Trophoblast cell (in vitro differentiated cells and primary cell): ENCODE results near the gene NONO.

Experiments
- DNase-seq, 2 donors: peaks; one replicate each; pipeline ENCODE4 v3.0.0-alpha.2; 2016
- H2AFZ ChIP-seq: 2 replicates; pipeline ENCODE4 v1.6.1; 2013; ENCODE audit warnings: low read length, moderate library complexity, mild to moderate bottlenecking; ENCODE audit not compliant: insufficient read depth, poor library complexity
- H2AK5ac ChIP-seq: 2 replicates; pipeline ENCODE4 v1.6.1; 2013; ENCODE audit warnings: mild to moderate bottlenecking, low read length
- H2BK120ac ChIP-seq: 2 replicates; pipeline ENCODE4 v1.6.1; 2013; ENCODE audit warnings: low read length, mild to moderate bottlenecking, moderate library complexity; ENCODE audit not compliant: insufficient read depth, poor library complexity
- H2BK12ac ChIP-seq: 2 replicates; pipeline ENCODE4 v1.6.1; 2013; ENCODE audit warnings: mild to moderate bottlenecking, low read length, moderate library complexity
- H2BK5ac ChIP-seq: 2 replicates; pipeline ENCODE4 v1.6.1; 2013; ENCODE audit warnings: low read length, low read depth, moderate library complexity, mild to moderate bottlenecking; ENCODE audit not compliant: poor library complexity
- H3K14ac ChIP-seq: 2 replicates; pipeline ENCODE4 v1.6.1; 2013; ENCODE audit warnings: mild to moderate bottlenecking, low read length
- H3K18ac ChIP-seq: 2 replicates; pipeline ENCODE4 v1.6.1; 2013; ENCODE audit warnings: mild to moderate bottlenecking, low read length
- H3K23ac ChIP-seq: 2 replicates; pipeline ENCODE4 v1.6.1; 2013; ENCODE audit warnings: low read length
- H3K27ac ChIP-seq: 2 replicates; pipeline ENCODE4 v1.5.1; 2013; ENCODE audit warnings: low read depth, mild to moderate bottlenecking, inconsistent platforms, low read length, moderate library complexity
- H3K27me3 ChIP-seq: 2 replicates; pipeline ENCODE4 v1.6.1; 2013; ENCODE audit warnings: inconsistent platforms, mild to moderate bottlenecking, low read length, moderate library complexity; ENCODE audit not compliant: insufficient read depth
- H3K36me3 ChIP-seq, 2 experiments: 1 replicate in 1 of 2; 2 replicates in 1 of 2; pipeline ENCODE4 v1.6.1; 2013; ENCODE audit warnings: low read length in 2 of 2, mild to moderate bottlenecking in 2 of 2, moderate library complexity in 1 of 2; ENCODE audit not compliant: insufficient read depth in 2 of 2, control insufficient read depth in 1 of 2
- H3K4ac ChIP-seq: 2 replicates; pipeline ENCODE4 v1.6.1; 2013; ENCODE audit warnings: low read depth, mild to moderate bottlenecking, low read length, moderate library complexity
- H3K4me1 ChIP-seq, 2 experiments: 1 replicate in 1 of 2; 2 replicates in 1 of 2; pipeline ENCODE4 v1.6.1; 2013; ENCODE audit warnings: low read length in 2 of 2, mild to moderate bottlenecking in 2 of 2, moderate library complexity in 1 of 2; ENCODE audit not compliant: insufficient read depth in 2 of 2, control insufficient read depth in 1 of 2
- H3K4me2 ChIP-seq: 2 replicates; pipeline ENCODE4 v1.6.1; 2013; ENCODE audit warnings: inconsistent platforms, mild to moderate bottlenecking, low read length, moderate library complexity
- H3K4me3 ChIP-seq: 2 replicates; pipeline ENCODE4 v1.5.1; 2013; ENCODE audit warnings: mild to moderate bottlenecking, low read depth, low read length, inconsistent platforms
- H3K79me1 ChIP-seq: one replicate; pipeline ENCODE4 v1.6.1; 2013; ENCODE audit warnings: low read length
- H3K79me2 ChIP-seq: 2 replicates; pipeline ENCODE4 v1.6.1; 2013; ENCODE audit warnings: low read length, mild to moderate bottlenecking; ENCODE audit not compliant: control insufficient read depth, insufficient read depth, poor library complexity
- H3K9ac ChIP-seq: 2 replicates; pipeline ENCODE4 v1.6.1; 2013; ENCODE audit warnings: mild to moderate bottlenecking, low read length
- H3K9me3 ChIP-seq: 2 replicates; pipeline ENCODE4 v1.6.1; 2013; ENCODE audit warnings: low read depth, mild to moderate bottlenecking, control low read depth, inconsistent platforms, low read length; ENCODE audit not compliant: insufficient read depth
- H4K12ac ChIP-seq: 2 replicates; pipeline ENCODE4 v1.6.1; 2013; ENCODE audit warnings: low read depth, mild to moderate bottlenecking, low read length, moderate library complexity
- H4K8ac ChIP-seq: 2 replicates; pipeline ENCODE4 v1.6.1; 2013; ENCODE audit warnings: low read depth, mild to moderate bottlenecking, low read length, moderate library complexity
- H4K91ac ChIP-seq: one replicate; pipeline ENCODE4 v1.6.1; 2013; ENCODE audit warnings: low read depth, mild to moderate bottlenecking, low read length, moderate library complexity
- WGBS: extraction: QIAGEN DNeasy Blood & Tissue Kit; methylation state at CpG from one replicate; pipeline ENCODE4 v1.1.7; 2013; ENCODE audit warnings: missing lambda C conversion rate; ENCODE audit not compliant: insufficient read length, insufficient coverage; ENCODE audit errors: extremely low coverage; 5-methylcytosine and 5-hydroxymethylcytosine counted together

Gene NONO

DNA sequence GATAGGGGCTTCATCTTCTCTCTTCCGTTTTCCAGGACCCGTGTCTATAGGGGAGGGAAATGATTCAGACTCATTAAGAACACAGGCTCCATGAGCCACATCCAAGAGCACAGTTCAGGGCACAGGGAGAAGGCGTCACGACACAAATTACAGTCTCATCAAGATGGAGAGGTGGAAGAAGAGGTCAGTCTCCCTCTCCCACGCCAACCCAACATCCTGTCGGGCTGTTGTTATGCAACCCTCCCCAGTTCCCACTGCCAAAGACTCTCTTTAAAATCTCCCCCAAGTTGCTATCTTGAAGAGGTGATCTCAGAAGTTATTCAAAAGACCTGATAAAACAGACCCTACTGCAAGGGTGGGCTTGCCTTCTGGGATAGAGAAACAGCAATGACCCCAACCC, 42.1 kb upstream of the NONO start:
- H4K12ac ChIP-seq: no peak overlapping the region
- no peak overlapping the region for H3K27ac ChIP-seq
- no peak overlapping the region for H4K91ac ChIP-seq
- H3K79me1 ChIP-seq: no peaks in the 10 kb centered on the region
- H3K4me3 ChIP-seq: no peak overlapping the region
- H3K18ac ChIP-seq: no peak overlapping the region
- H3K23ac ChIP-seq: no peak overlapping the region
- no peak overlapping the region for H2AFZ ChIP-seq
- H3K14ac ChIP-seq: no peak overlapping the region
- no peaks in the 10 kb centered on the region for H3K79me2 ChIP-seq
- no peak overlapping the region for H2BK5ac ChIP-seq
- H2BK12ac ChIP-seq: no peak overlapping the region
- DNase-seq: no peak
- H3K9ac ChIP-seq: no peak overlapping the region
- H4K8ac ChIP-seq: no peak overlapping the region
- no peak overlapping the region for H3K4me2 ChIP-seq
- H2BK120ac ChIP-seq: no peak overlapping the region
- H2AK5ac ChIP-seq: no peak overlapping the region
- no peak overlapping the region for H3K4ac ChIP-seq
- no CpG with 5 or more reads among the region's 6 CpGs for WGBS
- H3K9me3 ChIP-seq: no peaks in the 10 kb centered on the region
- H3K27me3 ChIP-seq: no peaks in the 10 kb centered on the region
- peaks cover 52 to 66% of the 10 kb centered on the region in 2 experiments for H3K36me3 ChIP-seq
- no peaks in the 10 kb centered on the region for H3K4me1 ChIP-seq

- H3K79me2 ChIP-seq: no peaks in the 10 kb centered on the region
- H3K4me1 ChIP-seq: no peaks in the 10 kb centered on the region
- no peak overlapping the region for H3K18ac ChIP-seq
- H3K4me3 ChIP-seq: no peak overlapping the region
- no peak overlapping the region for H2AK5ac ChIP-seq
- no peak for DNase-seq
- no peak overlapping the region for H2BK120ac ChIP-seq
- H2BK5ac ChIP-seq: no peak overlapping the region
- no peak overlapping the region for H3K27ac ChIP-seq
- no peaks in the 10 kb centered on the region for H3K27me3 ChIP-seq
- H3K4ac ChIP-seq: no peak overlapping the region
- no peak overlapping the region for H3K23ac ChIP-seq
- H2AFZ ChIP-seq: no peak overlapping the region
- no peak overlapping the region for H4K91ac ChIP-seq
- no CpG with 5 or more reads among the region's 9 CpGs for WGBS
- no peaks in the 10 kb centered on the region for H3K79me1 ChIP-seq
- no peak overlapping the region for H3K4me2 ChIP-seq
- peaks cover 74 to 92% of the 10 kb centered on the region in 2 experiments for H3K36me3 ChIP-seq
- no peak overlapping the region for H4K12ac ChIP-seq
- no peak overlapping the region for H3K14ac ChIP-seq
- no peak overlapping the region for H4K8ac ChIP-seq
- no peak overlapping the region for H2BK12ac ChIP-seq
- H3K9ac ChIP-seq: no peak overlapping the region
- H3K9me3 ChIP-seq: no peaks in the 10 kb centered on the region
Observed at GRCh38 chrX:71244359-71245128, 38.9 kb upstream of the NONO start.

DNA sequence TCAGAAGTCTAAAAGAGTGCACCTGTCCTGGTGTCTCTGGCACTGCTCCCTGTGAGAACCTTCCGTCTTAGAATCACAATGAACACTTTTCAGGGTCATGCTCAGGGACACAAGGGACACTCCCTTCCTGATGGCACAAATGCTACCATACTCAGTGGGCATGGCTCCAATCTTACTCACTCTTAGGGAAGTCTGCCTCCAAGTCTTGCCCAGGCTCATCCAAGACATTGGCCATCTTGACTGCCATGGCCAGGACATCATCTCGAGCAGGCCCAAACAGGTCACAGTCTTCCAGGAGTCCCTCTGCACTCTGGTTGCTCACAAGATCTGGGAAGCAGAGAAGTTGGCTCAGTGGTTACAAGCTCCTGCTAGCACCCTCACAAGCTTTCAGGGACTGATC, 38.3 kb upstream of the NONO start:
- no peak overlapping the region for H3K4me2 ChIP-seq
- no peaks in the 10 kb centered on the region for H3K27me3 ChIP-seq
- peaks cover 76 to 94% of the 10 kb centered on the region in 2 experiments for H3K36me3 ChIP-seq
- no peak for DNase-seq
- no peaks in the 10 kb centered on the region for H3K79me2 ChIP-seq
- H4K12ac ChIP-seq: no peak overlapping the region
- no peaks in the 10 kb centered on the region for H3K79me1 ChIP-seq
- no peak overlapping the region for H2BK5ac ChIP-seq
- no peak overlapping the region for H2AK5ac ChIP-seq
- no peak overlapping the region for H2BK12ac ChIP-seq
- H3K27ac ChIP-seq: no peak overlapping the region
- no peaks in the 10 kb centered on the region for H3K4me1 ChIP-seq
- H4K8ac ChIP-seq: no peak overlapping the region
- H3K23ac ChIP-seq: no peak overlapping the region
- no peak overlapping the region for H2BK120ac ChIP-seq
- no peak overlapping the region for H3K9ac ChIP-seq
- H3K14ac ChIP-seq: no peak overlapping the region
- WGBS: no CpG with 5 or more reads among the region's 2 CpGs
- no peak overlapping the region for H3K4ac ChIP-seq
- H3K9me3 ChIP-seq: no peaks in the 10 kb centered on the region
- no peak overlapping the region for H2AFZ ChIP-seq
- H3K4me3 ChIP-seq: no peak overlapping the region
- H4K91ac ChIP-seq: no peak overlapping the region
- H3K18ac ChIP-seq: no peak overlapping the region

DNA sequence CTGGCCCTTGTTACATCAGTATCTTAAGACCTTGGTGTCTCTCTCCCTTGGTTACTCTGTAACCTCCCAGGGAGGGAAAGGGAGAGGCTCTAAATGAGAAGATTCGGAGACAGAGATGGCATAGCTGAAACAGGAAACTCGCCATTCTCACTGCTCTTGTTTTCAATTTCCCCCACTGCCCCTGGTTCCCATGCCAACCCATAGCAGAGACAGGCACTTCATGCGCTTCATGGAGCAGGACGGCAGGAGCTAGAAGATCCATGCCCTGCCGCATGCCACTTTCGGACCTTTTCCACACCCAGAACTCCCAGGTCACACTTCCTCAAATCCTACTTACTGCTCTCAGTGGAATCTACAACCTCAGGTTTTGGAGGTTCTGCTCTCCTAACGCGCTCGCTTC, 32.6 kb upstream of the NONO start:
- no peak overlapping the region for H2BK120ac ChIP-seq
- no peak overlapping the region for H3K4me2 ChIP-seq
- no peak overlapping the region for H3K18ac ChIP-seq
- peaks cover 2% of the 10 kb centered on the region for H3K79me2 ChIP-seq
- H2AFZ ChIP-seq: no peak overlapping the region
- H3K9ac ChIP-seq: no peak overlapping the region
- no peak overlapping the region for H2AK5ac ChIP-seq
- peaks cover 6 to 9% of the 10 kb centered on the region in 2 experiments for H3K4me1 ChIP-seq
- no peak overlapping the region for H3K23ac ChIP-seq
- H3K79me1 ChIP-seq: peaks cover 9% of the 10 kb centered on the region
- no peak overlapping the region for H4K91ac ChIP-seq
- peaks cover 42 to 47% of the 10 kb centered on the region in 2 experiments for H3K36me3 ChIP-seq
- no peaks in the 10 kb centered on the region for H3K9me3 ChIP-seq
- no peak overlapping the region for H3K27ac ChIP-seq
- no peak overlapping the region for H4K8ac ChIP-seq
- no peaks in the 10 kb centered on the region for H3K27me3 ChIP-seq
- no peak overlapping the region for H3K4me3 ChIP-seq
- no peak overlapping the region for H4K12ac ChIP-seq
- no peak overlapping the region for H2BK12ac ChIP-seq
- no peak for DNase-seq
- H3K14ac ChIP-seq: no peak overlapping the region
- H2BK5ac ChIP-seq: no peak overlapping the region
- no CpG with 5 or more reads among the region's 9 CpGs for WGBS
- H3K4ac ChIP-seq: no peak overlapping the region
